Motor neuron (in vitro differentiated cells): Measurements from ENCODE around the gene GFM2. TPM values are rescaled to one million over a fixed set of nuclear protein-coding genes. Genes with fewer than 3 reads are reported as not detected.
"Not testable (repeated sequence)": the region's sequence is repeated elsewhere in the genome, so short reads cannot be mapped to it uniquely, and the experiment has no call there.

Source experiments
- ATAC-seq, 8 experiments: fragments of 200-7000 bp; cut with Tn5 transposase; replicated peaks in 6 of 8; 2 replicates each; pipeline ENCODE4 v1.8.0; 2021; ENCODE audit warnings: mild to moderate bottlenecking in 8 of 8, moderate library complexity in 8 of 8
- H3K27ac ChIP-seq, 2 donors: fragments of 250-450 bp; sonication (Bioruptor Pico); 2 replicates each; pipeline ENCODE4 v1.9.0; 2021; ENCODE audit warnings: antibody characterized with exemption in 2 of 2, mild to moderate bottlenecking in 2 of 2, moderate library complexity in 1 of 2
- H3K4me1 ChIP-seq, 2 donors: fragments of 250-450 bp; sonication (Bioruptor Pico); replicated peaks in 1 of 2; 2 replicates each; pipeline ENCODE4 v1.6.1; 2021; ENCODE audit warnings: antibody characterized with exemption in 2 of 2, mild to moderate bottlenecking in 2 of 2, moderate library complexity in 1 of 2
- H3K4me3 ChIP-seq, 5 donors: fragments of 250-450 bp; sonication (Bioruptor Pico); 2 replicates each; pipeline ENCODE4 v1.9.0; 2021; ENCODE audit warnings: antibody characterized with exemption in 5 of 5, mild to moderate bottlenecking in 5 of 5, moderate library complexity in 4 of 5
- WGBS, 10 experiments: fragments of 450-650 bp; shearing (Covaris generic); methylation state at CpG; one replicate each; pipeline ENCODE4 v1.0.0; 2022; 5-methylcytosine and 5-hydroxymethylcytosine counted together
- in situ Hi-C, 9 experiments: fragments of 400-800 bp; cut with MboI; loops; one replicate each; pipeline ENCODE4 v1.15.0; 2021; ENCODE audit warnings: low sequenced_read_pairs in 9 of 9, low pct_unique_long_range_greater_than_20kb in 2 of 9; ENCODE audit not compliant: unreplicated experiment in 9 of 9
- total RNA-seq, 8 experiments: library from RNA; unstranded; fragments of 300-600 nt; gene quantifications; 2 replicates each; pipeline versions ENCODE4 v1.2.3 to v1.2.4, GENCODE V29; 2022

GFM2 gene
- total RNA-seq, 8 experiments from 2014 or later, result 29.4 to 58.9 (median 39.3) TPM

DNA sequence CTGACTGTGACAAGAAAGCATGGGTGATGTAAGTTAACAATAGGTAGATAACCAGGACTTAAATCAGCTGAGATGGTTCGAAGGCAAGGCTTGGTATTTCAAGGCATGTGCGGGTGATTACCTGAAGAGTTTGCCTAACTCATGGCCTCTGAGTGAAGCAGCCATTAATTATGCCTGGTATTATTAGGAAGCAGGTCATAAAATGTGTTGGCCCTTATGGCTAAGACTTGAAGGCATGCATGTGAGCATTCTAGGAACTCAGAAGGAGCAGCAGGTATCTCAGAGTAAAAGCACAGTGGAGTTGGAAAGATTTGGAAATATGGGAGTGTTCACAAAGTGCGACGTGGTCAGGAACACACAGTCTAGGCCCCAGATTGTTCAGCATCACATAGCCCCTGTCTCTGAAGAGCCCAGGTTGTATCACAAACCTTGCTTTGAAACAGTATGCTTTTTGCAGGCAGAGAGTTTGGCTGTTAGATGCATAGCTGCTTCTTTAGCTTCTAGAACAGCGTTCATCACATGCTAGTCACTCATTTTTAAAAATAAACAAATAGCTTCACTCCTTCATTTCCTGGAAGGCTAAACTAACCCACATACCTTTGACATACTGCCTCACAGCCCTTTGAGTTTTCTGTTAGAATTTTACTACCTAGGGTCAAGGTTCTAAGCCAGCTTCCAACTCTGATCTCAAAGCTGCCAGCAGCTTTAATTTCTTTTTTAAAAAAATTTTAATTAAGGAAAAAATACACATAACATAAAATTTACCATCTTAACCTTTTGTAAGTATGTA is 79.8 kb downstream of the GFM2 start:
- no peak for ATAC-seq
- in situ Hi-C loops, result no loop called here
- peaks cover 4 to 7% of the 10 kb centered on the region in 2 donors for H3K4me1 ChIP-seq
- no peak overlapping the region for H3K27ac ChIP-seq
- H3K4me3 ChIP-seq, result no peak overlapping the region
- 70 to 100% (median 85%) methylated on average over 2 to 5 of the region's 5 CpGs; no CpG with 5 or more reads in 1 of the 10 experiments for WGBS, 10 experiments

DNA sequence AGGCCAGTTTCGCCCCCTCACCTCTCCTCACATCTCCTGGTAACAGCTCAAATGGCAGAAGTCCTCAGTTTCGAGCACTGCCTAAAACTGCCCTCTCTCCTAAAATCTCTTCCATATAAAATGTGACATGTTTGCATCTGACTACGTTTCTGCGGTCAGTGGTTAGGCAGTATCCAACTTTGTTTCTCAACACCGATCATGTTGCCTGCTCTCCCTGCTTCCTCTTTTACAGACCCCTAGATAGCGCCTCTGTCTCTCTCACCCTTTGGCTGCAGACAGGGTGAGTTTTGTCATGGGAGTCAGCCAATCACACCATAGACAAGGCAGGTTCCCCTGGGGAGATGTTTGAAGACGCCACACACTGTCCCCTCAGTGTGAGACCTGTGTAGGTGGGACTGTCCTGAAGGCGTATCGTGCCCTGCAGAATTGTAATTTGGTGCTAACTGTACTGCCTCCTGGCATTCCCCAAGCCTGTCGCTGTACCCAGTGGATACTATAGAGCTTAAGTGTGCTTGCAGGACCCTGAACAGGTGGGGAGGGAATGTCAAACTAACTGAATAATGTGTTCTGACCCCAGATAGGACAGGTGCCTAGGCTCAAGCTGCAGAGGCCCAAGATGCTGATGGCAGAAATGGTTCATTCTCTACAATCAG is 80.8 kb downstream of the GFM2 start:
- H3K4me1 ChIP-seq, result peaks cover 4 to 7% of the 10 kb centered on the region in 2 donors
- H3K4me3 ChIP-seq, result peak overlapping the region; percentile 52 to 87 (median 76)
- 8 to 88% (median 53%) methylated on average over 1 to 9 of the region's 10 CpGs; no CpG with 5 or more reads in 1 of the 10 experiments for WGBS, 10 experiments
- in situ Hi-C loops, result no loop called here
- no peak overlapping the region for H3K27ac ChIP-seq
- ATAC-seq, result peak in 3 of 8 experiments; percentile 2 to 5 (median 3)

DNA sequence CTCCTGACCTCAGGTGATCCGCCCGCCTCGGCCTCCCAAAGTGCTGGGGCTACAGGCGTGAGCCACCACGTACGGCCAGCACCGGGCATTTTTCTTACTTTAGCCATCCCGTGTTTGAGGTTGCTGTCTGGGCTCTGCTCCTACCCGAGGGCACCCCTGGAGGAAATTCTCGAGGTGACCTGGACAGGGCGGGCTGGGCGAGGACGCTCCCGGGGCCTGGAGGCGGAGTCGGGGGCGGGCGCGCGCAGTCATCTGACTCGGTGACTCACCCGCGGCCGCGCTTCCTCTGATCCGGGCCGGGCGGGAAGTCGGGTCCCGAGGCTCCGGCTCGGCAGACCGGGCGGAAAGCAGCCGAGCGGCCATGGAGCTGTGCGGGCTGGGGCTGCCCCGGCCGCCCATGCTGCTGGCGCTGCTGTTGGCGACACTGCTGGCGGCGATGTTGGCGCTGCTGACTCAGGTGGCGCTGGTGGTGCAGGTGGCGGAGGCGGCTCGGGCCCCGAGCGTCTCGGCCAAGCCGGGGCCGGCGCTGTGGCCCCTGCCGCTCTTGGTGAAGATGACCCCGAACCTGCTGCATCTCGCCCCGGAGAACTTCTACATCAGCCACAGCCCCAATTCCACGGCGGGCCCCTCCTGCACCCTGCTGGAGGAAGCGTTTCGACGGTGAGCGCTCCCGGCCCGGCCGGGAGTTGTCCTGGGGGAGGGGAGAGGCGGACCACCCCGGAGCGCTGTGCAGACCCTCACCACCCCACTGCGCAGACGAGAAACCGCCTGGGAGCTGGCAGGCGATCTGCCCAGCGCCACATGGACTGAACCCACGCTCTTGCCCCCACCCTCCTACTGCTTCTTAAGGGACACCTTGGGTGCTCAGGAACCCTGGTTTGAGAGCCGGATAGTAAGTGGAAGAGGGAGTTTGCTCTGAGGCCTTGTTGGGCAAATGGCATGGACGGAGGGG is 81.7 kb downstream of the GFM2 start, which contains the start of gene HEXB:
Gene HEXB (plus strand): TSS at position 334 of the 952 bp plus-strand sequence. CDS start 28 bp downstream, at position 362.
- H3K27ac ChIP-seq, result peak within 1 kb of the TSS in 1 of 2 donors; percentile 1
- in situ Hi-C loops, result no loop called here

DNA sequence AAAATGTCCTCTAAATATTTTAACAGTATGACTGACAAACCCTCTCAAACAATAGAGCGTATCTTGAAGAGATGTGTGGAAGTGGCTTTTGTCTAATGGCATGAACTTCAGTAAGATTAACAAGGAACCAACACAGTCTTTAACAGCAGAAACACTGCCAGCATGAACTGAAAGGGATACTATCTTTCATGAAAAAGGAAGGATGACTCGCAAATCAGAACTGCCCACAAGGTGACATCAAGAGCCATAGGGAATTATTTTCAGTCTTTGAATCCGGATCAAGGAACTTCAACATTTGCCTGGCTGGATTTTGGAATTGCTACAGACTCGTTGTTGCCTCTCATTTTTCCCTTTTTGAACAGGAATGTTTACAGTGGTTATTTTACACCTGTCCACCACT is 87.0 kb downstream of the GFM2 start:
- H3K4me1 ChIP-seq, result no peaks in the 10 kb centered on the region
- in situ Hi-C loops, result loop anchor here in 2 of 9 experiments (10.0 kb wide), 1 partner anchor 235 kb away; no protein-coding TSS in a partner anchor
- H3K27ac ChIP-seq, result no peak overlapping the region
- ATAC-seq, result no peak
- no peak overlapping the region for H3K4me3 ChIP-seq
- WGBS, 10 experiments, result 33 to 97% (median 86%) methylated on average over 1 to 4 of the region's 4 CpGs; no CpG with 5 or more reads in 1 of the 10 experiments

More for the DNA sequence above, 81.7 kb downstream of the GFM2 start, which contains the start of gene HEXB:
- Histone ChIP-seq H3K4me3 (peak within 1 kb of the TSS; percentile 52 to 87 (median 76)), H3K4me1 (peaks cover 4 to 7% of the 10 kb centered on the region in 2 donors)
- 0 to 60% (median 0%) methylated on average over 1 to 17 of the region's 78 CpGs; no CpG with 5 or more reads in 4 of the 10 experiments for WGBS, 10 experiments
- ATAC-seq, result peak; percentile 90 to 98 (median 96)

DNA sequence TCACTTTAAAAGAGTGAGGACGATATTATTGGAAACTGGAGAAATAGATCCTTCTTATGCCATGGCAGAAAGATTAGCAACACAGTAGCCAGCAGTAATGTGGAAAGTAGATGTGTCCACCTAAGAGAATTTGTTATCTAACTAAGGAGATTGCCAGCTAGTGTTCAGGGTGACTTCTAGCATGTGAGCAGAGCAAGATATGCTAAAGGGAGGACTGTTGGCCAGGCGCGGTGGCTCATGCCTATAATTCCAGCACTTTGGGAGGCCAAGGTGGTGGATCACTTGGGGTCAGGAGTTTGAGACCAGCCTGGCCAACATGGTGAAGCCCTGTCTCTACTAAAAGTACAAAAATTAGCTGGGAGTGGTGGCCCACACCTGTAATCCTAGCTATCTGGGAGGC is 87.6 kb downstream of the GFM2 start:
- not testable (repeated sequence) for H3K27ac ChIP-seq, H3K4me3 ChIP-seq, H3K4me1 ChIP-seq, ATAC-seq
- in situ Hi-C loops, result loop anchor here in 2 of 9 experiments (10.0 kb wide), 1 partner anchor 236 kb away; no protein-coding TSS in a partner anchor
- WGBS, 10 experiments, result 50 to 100% (median 85%) methylated on average over 1 to 3 of the region's 3 CpGs; no CpG with 5 or more reads in 1 of the 10 experiments

DNA sequence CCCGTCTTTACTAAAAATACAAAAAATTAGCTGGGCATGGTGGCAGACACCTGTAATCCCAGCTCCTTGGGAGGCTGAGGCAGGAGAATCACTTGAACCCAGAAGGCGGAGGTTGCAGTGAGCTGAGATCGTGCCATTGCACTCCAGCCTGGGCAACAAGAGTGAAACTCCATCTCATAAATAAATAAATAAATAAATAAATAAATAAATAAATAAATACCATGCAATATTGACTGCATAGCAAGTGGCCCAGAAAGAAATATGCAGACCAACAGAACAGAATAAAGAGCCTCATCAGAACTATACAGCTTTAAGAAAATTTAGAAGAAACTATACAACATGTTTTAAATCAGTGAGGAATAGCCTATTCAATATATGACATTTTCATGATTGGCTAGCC is 88.8 kb downstream of the GFM2 start:
- 88 to 100% (median 100%) methylated on average over 1 to 3 of the region's 3 CpGs; no CpG with 5 or more reads in 4 of the 10 experiments for WGBS, 10 experiments
- not testable (repeated sequence) for ATAC-seq, H3K4me3 ChIP-seq, H3K27ac ChIP-seq, H3K4me1 ChIP-seq
- in situ Hi-C loops, result loop anchor here in 2 of 9 experiments (10.0 kb wide), 1 partner anchor 237 kb away; no protein-coding TSS in a partner anchor

DNA sequence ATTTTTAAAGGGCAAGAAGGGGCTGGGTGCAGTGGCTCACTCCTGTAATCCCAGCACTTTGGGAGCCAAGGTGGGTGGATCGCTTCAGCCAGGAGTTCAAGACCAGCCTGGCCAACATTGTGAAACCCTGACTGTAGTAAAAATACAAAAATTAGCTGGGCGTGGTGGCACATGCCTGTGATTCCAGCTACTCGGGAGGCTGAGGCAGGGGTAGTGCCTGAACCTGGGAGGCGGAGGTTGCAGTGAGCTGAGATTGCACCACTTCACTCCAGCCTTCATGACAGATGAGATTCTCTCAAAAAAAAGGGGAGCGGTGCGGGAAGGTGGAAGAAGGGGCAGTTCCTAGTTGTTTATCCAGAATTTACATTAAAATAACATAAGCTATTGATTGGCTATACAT is 90.5 kb downstream of the GFM2 start:
- H3K4me3 ChIP-seq, ATAC-seq, H3K27ac ChIP-seq, H3K4me1 ChIP-seq: not testable (repeated sequence)
- in situ Hi-C loops, result loop anchor here in 2 of 9 experiments (10.0 kb wide), 1 partner anchor 238 kb away; no protein-coding TSS in a partner anchor
- 67 to 100% (median 87%) methylated on average over 1 to 5 of the region's 6 CpGs; no CpG with 5 or more reads in 1 of the 10 experiments for WGBS, 10 experiments

DNA sequence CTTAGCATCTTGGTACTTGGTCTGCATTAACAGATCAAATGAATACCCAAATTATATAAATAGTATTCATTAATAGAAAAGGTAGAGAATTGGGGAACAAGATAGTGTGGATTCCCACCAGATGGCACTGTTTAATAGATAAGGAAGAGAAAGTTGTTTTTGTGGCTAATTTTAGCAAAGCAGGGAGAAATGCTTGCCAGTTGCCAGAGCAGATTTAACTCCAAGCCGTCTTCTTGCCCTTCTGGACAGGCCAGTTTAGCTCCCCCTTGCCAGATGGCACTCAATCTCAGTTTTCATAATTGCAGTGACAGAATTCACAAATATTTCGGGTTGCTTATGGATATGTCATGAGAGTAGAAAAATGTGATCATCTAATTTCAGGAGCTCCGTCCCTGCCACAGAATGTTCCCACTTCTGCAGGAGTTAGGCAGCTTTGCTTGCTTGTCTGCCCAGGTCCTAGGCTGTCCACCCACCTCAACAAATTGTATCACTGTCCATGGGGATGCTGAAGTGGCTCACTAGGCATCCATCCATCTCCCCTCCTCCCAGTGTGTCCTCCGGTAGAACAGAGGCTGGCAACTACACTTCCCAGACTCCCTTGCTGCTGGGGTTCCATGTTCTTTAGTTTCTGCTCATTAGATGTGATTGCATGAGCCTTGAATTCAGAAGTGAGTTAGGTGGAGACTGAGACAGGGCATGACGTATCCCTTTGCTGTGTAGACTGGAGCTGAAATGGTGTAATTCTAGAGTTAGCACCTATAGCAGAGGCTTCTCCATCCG is 93.7 kb downstream of the GFM2 start:
- WGBS, 10 experiments, result 14 to 83% (median 58%) methylated on average over 1 to 4 of the region's 6 CpGs
- Histone ChIP-seq H3K4me1 (peaks cover 13 to 23% of the 10 kb centered on the region in 2 donors), H3K4me3 (no peak overlapping the region), H3K27ac (no peak overlapping the region)
- peak in 3 of 8 experiments; percentile 68 to 78 (median 71) for ATAC-seq
- in situ Hi-C loops, result loop anchor here in 5 of 9 experiments (10.0 to 25.0 kb wide), 3 partner anchors 239 to 1086 kb away; no protein-coding TSS in a partner anchor

DNA sequence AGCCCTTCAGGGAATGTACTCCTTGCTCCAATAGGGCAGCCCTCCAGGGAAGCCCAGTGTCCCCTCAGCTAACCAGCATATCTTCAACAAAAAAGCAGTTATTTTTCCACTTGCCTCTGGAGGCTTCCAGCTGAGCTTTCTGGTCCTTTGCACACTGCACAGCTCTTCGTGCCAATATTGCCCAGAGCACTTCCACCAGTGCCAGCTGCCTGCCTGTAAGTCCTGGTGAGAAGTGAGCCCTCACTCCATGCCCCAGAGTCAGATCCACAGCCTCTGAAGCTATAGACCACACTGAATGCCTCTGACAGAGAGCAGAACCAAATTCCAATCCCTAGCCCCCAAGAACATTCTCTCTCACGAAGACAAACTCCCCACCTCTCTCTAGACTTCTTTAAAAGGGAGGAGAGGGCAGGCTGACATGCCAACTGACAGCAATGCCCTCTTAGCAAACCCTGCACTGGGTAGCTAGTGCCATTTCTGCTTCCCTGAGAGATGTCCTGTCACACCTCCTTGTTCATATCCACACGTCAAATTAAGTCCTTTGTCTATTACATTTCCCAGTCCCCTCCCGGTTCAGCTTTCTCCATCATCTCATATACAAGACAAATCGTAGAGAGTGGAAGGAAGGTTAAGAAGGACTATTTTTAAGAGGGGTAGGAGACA is 94.6 kb downstream of the GFM2 start:
- H3K4me1 ChIP-seq, result peaks cover 17 to 32% of the 10 kb centered on the region in 2 donors
- no peak for ATAC-seq

More for the DNA sequence above, 94.6 kb downstream of the GFM2 start:
- Histone ChIP-seq H3K27ac (no peak overlapping the region), H3K4me3 (no peak overlapping the region)
- in situ Hi-C loops, result loop anchor here in 5 of 9 experiments (10.0 to 25.0 kb wide), 3 partner anchors 240 to 1085 kb away; no protein-coding TSS in a partner anchor
- 18 to 83% (median 58%) methylated on average over 1 to 4 of the region's 5 CpGs; no CpG with 5 or more reads in 2 of the 10 experiments for WGBS, 10 experiments
